Stimulated activated CD4-positive, alpha-beta T cell treated with anti-CD3 and anti-CD28 coated beads, TNF-alpha, amount 100 ng/mL, for 24 hours (primary cell): ENCODE measurements around the gene LRRC59.

ENCODE experiments used
- DNase-seq, 3 experiments: peaks; one replicate each; pipeline ENCODE4 v3.0.0-alpha.2; 2020; ENCODE audit warnings: low read depth in 3 of 3

Gene LRRC59

GRCh38 chr17:50386510-50386909 is 10.8 kb downstream of the LRRC59 start:
- DNase-seq: no peak

DNA sequence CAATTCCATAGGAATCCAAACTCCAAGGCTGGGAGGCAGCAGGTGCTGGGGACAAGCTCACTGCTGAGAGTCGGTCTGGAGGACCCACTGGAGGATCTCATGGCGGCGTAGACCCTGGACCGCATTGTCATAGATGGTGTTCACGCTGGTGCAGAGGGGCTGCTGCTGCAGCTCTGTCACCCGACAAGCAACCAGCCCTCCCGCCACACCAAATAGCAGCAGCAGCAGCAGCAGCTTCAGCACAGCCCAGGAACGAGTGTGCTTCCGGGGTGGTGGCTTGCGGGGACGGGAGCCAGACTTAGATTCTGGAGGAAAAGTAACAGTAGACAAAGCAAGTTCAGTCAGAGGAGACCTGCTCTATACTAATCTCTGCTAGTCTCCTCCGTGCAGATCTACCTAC is 14.4 kb downstream of the LRRC59 start:
- DNase-seq: no peak

- no peak for DNase-seq
These were observed 15.4 kb downstream of the LRRC59 start for GRCh38 chr17:50381920-50382319.

DNA sequence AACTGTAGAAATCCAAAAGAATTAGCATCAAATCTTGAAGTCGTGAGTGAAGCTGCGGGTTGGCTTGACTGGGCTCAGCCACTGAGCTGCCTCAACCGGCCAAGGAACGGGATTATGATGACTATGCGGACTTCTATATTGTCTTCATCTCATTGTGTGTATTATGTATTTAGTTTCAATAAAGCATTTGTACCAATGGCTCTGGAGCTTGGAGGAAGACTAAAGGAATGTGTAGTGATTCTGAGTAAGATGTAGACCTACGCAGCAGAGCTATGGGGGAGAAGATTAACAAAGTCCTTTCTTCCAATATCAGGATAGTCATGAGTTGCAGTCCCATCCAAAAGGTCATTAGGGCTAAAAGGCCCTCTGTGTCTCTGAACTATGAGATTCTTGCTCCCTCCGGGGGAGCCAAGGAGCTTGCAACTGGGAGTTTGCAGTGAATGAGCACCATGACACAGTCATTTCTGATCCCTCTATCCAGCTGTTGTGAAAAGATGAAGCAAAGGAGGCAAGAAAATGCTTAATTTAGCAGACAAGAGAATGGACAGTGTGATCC is 16.0 kb downstream of the LRRC59 start:
- no peak for DNase-seq

- DNase-seq: no peak
These were observed 16.7 kb downstream of the LRRC59 start for GRCh38 chr17:50380369-50381259.

GRCh38 chr17:50379351-50380132 is 17.8 kb downstream of the LRRC59 start:
- no peak for DNase-seq

- DNase-seq: no peak
These were observed 21.3 kb downstream of the LRRC59 start for GRCh38 chr17:50375858-50376538.

DNA sequence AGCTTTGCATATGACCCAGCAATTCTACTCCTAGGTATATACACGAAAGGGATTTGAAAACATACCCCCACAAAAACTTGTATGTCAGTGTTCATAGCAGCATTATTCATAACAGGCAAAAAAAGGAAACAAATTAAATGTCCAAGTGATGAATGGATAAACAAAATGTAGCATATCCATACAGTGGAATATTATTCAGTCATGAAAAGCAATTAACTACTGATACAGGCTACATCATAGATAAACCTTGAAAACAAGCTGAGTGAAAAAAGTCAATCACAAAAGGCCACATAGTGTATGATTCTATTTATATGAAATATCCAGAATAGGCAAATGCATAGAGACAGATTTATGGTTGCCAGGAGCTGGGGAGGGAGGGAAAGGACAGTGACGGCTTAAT is 23.6 kb downstream of the LRRC59 start:
- no peak for DNase-seq

DNA sequence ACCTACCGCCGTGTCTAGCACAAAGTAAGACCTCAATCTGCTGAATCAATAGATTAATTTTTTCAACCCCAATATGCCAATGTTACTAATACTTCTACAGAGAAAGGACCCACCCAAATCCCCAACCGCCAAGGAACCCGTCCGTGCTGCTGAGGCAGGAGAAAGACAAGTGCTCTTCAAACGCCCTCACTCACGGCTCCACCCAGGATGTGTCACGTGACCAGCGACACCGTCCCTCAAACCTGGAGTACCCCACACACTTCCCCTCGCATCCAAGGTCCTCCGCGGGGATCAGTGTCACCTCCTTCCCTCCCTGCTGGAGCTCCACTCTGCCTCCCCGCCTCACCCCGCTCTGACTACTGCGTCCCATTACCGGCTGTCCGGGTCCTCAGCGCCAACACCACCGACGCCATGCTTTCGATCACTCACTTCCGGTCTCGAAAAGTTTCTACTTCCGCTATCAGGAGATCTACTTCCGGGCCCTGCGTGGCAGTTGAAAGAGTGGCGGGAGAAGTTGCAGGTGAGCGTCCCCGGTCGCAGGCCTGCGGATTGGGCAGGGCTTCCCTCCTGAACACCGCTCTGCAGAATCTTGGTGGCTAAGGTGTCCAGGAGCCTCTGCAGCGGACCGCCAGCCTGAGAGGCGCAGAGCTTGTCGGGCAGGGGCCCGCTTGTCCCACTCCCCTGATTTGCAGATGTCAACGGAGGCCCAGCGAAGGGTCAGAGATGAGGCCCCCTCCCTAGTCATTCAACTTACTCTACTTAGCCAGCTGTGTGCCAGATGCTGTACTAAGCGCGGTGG is 24.4 kb downstream of the LRRC59 start, which contains the start of the genes EME1 and MRPL27:
TSS of gene EME1 (plus strand) at position 472 of the 799 bp plus-strand sequence. CDS start 1,980 bp downstream, outside the sequence.
TSS of gene MRPL27 (minus strand) at position 427 of the 799 bp plus-strand sequence. CDS start at position 413, 14 bp downstream.
- DNase-seq: peak; percentile 70 to 80 (median 77)

- no peak for DNase-seq
These were observed 25.0 kb downstream of the LRRC59 start for GRCh38 chr17:50372222-50372757.

DNA sequence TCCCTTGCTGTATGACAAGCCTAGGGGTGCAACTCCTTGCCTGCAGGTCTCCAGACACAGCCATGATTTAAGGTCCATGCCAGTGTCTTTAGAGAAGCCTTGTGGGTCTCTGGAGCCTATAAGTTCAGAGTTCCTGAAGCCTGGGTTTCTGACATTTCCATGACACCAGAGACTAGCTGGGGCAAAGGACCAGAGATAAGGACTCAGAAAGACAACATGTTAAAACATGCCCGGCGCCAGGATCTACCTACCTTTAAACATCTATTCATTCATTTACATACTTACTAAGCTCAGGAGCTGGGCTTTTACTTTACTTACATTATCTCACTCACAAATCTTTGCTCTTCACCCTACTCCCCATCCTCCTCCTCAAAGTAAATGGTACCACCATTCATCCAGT is 25.8 kb downstream of the LRRC59 start:
- no peak for DNase-seq

DNA sequence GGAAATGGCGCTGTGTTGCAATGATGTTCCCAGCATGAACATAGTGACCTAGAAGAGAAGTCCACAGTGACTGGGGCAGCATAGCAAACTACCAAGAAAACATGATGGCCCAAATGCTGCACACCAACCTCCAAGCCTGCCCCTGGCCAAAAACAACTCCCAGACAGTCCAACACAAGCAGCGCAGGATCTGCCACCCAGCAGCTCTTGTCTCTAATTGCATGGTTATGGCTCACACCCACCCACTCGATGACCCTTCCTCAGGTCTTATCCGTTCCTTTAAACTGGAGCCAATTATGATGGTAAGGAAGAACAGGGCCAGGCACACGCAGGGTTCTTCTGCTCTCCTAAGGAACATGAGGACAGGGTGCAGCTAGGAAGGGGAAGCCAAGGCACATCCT is 27.3 kb downstream of the LRRC59 start:
- no peak for DNase-seq

DNA sequence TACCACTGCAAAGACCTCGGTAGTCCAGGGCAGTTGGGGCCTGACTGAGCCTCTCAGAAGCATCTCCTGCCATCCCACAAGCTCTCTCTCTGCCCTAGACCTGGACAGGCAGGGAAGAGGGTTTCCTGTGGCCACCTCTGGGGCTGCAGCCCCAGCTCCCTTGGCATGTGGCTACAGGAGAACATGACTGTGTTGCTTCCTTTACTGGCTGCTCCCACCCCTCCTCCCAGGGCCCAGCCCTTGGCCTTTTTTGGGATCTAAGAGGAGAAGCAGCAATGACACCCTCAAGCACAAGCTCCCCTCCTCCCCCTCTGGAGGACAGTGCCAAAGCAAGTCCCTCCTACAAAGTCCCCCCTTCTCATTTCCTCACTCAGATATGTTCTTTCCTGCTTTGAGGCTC is 29.9 kb downstream of the LRRC59 start:
- DNase-seq: no peak

DNA sequence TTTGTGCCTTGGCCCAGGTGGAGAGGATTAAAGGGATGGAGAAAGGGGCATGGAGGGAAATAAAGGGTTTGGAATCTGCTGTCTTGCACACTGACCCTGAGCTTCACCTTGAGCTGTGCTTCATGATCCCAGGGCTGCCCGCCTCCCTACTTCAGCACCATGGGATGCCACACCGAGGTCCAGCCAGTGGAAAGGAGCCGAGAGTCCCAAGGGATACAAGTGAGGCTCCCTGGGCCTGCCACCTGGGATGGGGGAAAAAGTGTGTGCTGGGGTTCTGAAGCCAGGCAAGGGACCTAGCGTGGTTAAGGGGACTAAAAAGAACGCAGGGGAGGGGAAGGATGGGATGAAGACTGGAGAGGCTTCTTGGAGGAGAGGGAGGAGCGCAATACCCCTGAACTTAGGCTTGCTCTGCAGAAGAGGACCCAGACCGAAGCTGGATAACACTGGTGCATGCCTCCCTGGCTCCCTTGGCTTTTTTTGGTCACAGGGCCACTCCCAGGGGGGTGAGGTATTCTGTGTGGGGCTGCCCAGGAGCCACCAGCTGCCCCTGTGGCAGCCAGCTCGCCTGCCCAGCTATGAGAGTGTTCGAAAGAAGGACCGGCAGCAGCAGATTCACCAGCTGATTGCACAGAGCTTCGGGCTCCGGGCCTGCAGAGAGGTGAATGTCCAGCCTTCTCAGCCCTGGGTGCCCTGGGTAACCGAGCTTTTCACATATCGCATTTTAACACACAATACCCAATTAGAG is 31.5 kb downstream of the LRRC59 start:
- DNase-seq: no peak

DNA sequence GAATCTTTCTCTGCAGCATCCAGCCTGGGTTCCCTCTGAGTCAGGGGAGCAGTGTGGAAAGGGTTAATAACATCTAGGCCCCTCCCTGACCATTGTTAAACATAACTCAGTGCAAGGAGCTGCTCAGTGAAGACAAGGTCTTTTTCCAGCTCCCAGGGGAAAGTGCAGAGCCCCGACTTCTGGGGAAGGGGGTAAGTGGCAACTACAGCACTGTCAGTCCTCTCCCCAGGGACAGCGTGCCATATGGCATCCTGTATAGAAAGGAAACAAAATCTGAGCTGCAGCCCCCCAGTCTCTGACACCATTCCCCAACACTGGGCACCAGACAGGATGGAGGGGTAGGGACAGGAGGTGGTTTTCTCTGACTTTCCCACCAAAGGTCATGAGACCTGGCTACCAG is 32.2 kb downstream of the LRRC59 start:
- DNase-seq: no peak

- no peak for DNase-seq
These were observed 32.6 kb downstream of the LRRC59 start for GRCh38 chr17:50364715-50365114.

DNA sequence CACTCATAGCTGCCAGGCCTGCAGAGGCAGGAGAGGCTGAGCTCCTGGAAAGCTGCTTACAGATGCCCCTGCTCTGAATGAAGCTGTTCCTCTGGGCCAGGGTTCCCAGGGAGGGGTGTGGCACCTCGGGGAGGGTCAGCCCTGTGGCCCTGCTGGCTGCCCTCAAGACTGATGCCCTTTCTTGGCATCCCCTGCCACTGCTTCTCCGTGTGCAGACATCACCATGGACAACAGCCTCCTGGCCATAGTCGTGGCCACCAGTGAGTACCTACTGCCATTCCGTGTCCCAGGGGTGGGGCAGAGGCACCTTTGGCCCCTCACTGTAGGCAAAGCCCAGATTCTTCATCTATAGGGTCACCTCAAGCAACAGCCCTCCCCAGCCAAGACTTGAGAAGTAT is 33.3 kb downstream of the LRRC59 start:
- DNase-seq: no peak

- no peak for DNase-seq
These were observed 33.9 kb downstream of the LRRC59 start for GRCh38 chr17:50363217-50364060.

DNA sequence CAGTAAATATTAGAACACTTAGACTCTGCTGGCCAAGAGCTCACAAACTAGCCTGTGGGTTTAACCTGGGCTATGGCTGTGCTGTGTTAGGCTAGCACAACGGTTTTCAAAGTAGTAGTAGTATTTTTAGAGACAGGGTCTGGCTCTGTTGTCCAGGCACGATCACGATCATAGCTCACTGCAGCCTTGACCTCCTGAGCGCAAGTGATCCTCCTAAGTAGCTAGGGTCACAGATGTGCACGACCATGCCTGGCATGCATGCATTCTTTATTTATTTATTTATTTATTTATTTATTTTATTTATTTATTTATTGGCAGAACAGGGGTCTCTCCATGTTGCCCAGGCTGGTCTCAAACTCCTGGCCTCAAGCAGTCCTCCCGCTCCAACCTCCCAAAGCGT is 34.7 kb downstream of the LRRC59 start:
- no peak for DNase-seq
